KMS-11 (cell line): ENCODE measurements around the gene UBE2G2.

Source experiments
- H2AFZ ChIP-seq: fragments of 200-600 bp; sonication (generic); 2 replicates; pipeline ENCODE4 v1.6.1; 2016; ENCODE audit warnings: antibody characterized with exemption, mixed run types, low read depth
- H3K27ac ChIP-seq: fragments of 200-600 bp; sonication (generic); 2 replicates; pipeline ENCODE4 v1.6.1; 2016; ENCODE audit warnings: mild to moderate bottlenecking, mixed run types
- H3K27me3 ChIP-seq: fragments of 200-600 bp; sonication (generic); 2 replicates; pipeline ENCODE4 v1.6.1; 2017; ENCODE audit warnings: mild to moderate bottlenecking, low read depth, mixed run types, moderate library complexity; ENCODE audit not compliant: insufficient read depth
- H3K36me3 ChIP-seq: fragments of 200-600 bp; sonication (generic); 2 replicates; pipeline ENCODE4 v1.6.1; 2017; ENCODE audit warnings: mild to moderate bottlenecking, mixed run types; ENCODE audit not compliant: insufficient read depth
- H3K4me1 ChIP-seq: fragments of 200-600 bp; sonication (generic); 2 replicates; pipeline ENCODE4 v1.6.1; 2016; ENCODE audit warnings: mild to moderate bottlenecking, low read depth, mixed run types; ENCODE audit not compliant: poor library complexity, severe bottlenecking
- H3K4me2 ChIP-seq: fragments of 200-600 bp; sonication (generic); 2 replicates; pipeline ENCODE4 v1.7.0; 2016; ENCODE audit warnings: mild to moderate bottlenecking, mixed run types
- H3K4me3 ChIP-seq: fragments of 200-600 bp; sonication (generic); IDR thresholded peaks from 2 replicates; pipeline ENCODE4 v1.6.1; 2017; ENCODE audit warnings: low read depth, low read length, mixed read lengths; ENCODE audit not compliant: insufficient read depth
- H3K79me2 ChIP-seq: fragments of 200-600 bp; sonication (generic); 2 replicates; pipeline ENCODE4 v1.6.1; 2016; ENCODE audit warnings: low read depth, mixed run types; ENCODE audit not compliant: insufficient read depth
- H3K9ac ChIP-seq: fragments of 200-600 bp; sonication (generic); 2 replicates; pipeline ENCODE4 v1.6.1; 2016; ENCODE audit warnings: mild to moderate bottlenecking, mixed run types
- H4K20me1 ChIP-seq: fragments of 200-600 bp; sonication (generic); 2 replicates; pipeline ENCODE4 v1.6.1; 2016; ENCODE audit warnings: mild to moderate bottlenecking, mixed run types; ENCODE audit not compliant: insufficient read depth
- TF ChIP-seq, protein P1 (sequence below): fragments of 200-600 bp; sonication (generic); conservative IDR thresholded peaks from 2 replicates; pipeline ENCODE4 v1.6.1; 2017; ENCODE audit warnings: low read depth, mild to moderate bottlenecking, antibody characterized with exemption, low read length, moderate library complexity, mixed read lengths

Gene UBE2G2

DNA sequence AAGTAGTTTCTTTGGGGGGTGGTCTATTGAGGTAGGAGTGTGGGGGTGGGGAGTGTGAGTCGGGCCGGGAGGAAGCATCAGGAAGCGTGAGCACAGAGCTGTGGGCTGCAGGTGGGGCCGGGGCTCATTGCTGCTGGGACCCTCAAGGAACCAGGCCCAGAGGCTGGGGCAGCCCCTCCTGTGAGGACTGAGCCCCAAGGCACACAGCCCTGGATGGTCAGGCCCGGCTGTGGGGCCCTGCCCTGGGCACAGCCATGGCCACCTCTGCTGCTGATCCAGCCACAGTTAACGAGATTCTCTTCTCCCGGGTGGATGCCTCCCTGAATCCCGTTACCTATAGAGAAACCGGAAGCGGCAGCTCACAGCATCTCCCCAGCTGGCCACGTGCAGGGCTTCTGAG is 39.2 kb upstream of the UBE2G2 start:
- Histone ChIP-seq H3K4me1 (no peaks in the 10 kb centered on the region), H3K4me3 (no peak overlapping the region), H3K27ac (no peak overlapping the region), H3K36me3 (no peaks in the 10 kb centered on the region), H4K20me1 (no peaks in the 10 kb centered on the region), H3K4me2 (no peak overlapping the region), H2AFZ (no peak overlapping the region), H3K9ac (no peak overlapping the region), H3K27me3 (peaks cover 40% of the 10 kb centered on the region), H3K79me2 (no peaks in the 10 kb centered on the region)
- TF ChIP-seq, protein P1, sequence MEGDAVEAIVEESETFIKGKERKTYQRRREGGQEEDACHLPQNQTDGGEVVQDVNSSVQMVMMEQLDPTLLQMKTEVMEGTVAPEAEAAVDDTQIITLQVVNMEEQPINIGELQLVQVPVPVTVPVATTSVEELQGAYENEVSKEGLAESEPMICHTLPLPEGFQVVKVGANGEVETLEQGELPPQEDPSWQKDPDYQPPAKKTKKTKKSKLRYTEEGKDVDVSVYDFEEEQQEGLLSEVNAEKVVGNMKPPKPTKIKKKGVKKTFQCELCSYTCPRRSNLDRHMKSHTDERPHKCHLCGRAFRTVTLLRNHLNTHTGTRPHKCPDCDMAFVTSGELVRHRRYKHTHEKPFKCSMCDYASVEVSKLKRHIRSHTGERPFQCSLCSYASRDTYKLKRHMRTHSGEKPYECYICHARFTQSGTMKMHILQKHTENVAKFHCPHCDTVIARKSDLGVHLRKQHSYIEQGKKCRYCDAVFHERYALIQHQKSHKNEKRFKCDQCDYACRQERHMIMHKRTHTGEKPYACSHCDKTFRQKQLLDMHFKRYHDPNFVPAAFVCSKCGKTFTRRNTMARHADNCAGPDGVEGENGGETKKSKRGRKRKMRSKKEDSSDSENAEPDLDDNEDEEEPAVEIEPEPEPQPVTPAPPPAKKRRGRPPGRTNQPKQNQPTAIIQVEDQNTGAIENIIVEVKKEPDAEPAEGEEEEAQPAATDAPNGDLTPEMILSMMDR = no peak

GRCh38 chr21:44838951-44839350 is 37.3 kb upstream of the UBE2G2 start:
- H3K79me2 ChIP-seq = no peaks in the 10 kb centered on the region
- TF ChIP-seq, protein P1 = no peak
- H3K27ac ChIP-seq = no peak overlapping the region

DNA sequence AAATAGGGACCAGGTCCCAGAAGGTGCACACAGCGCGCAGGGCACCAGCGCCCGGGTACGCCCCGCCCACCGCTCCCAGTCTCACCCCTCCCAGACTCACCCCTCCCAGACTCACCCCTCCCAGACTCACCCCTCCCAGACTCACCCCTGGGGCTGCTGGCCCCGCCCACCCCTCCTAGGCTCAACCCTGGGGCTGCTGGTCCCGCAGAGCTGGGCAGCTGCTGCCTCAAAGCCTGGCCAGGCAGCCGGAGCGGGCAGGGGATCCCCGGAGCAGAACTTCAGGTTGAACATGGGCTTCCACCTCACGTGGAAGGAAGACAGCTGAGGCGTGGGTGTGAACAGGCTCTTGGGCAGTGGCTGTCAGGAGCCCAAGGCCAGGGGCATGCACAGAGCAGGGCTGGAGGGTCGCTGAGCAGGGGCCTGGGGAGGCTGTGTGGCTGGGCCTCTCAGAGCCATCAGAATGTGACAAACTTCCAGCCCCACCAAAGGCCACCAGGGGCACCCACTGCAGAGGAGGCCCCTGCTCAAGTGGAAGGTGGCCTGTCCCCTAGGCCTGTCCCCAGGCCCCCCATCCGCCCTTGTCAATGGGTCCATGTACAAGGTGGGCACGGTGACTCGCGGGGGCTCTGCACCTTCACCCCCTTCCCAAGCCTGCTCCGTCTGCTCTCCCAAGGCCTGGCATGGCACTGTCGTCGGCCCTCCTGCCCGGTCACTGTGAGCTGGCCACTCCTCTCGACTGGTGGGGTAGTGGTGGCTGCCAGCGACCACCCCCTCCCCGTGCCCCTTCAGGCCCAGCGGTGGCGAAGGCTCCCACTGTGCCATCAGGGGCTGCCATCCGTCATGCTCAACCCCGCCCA is 36.6 kb upstream of the UBE2G2 start:
- Histone ChIP-seq H3K4me2 (no peak overlapping the region), H3K4me3 (no peak overlapping the region), H3K79me2 (no peaks in the 10 kb centered on the region), H3K27me3 (peaks cover 53% of the 10 kb centered on the region), H3K36me3 (no peaks in the 10 kb centered on the region), H3K9ac (no peak overlapping the region), H2AFZ (no peak overlapping the region), H3K4me1 (no peaks in the 10 kb centered on the region), H4K20me1 (no peaks in the 10 kb centered on the region), H3K27ac (no peak overlapping the region)
- TF ChIP-seq, protein P1 = no peak

More at GRCh38 chr21:44838951-44839350, 37.3 kb upstream of the UBE2G2 start:
- Histone ChIP-seq H3K36me3 (no peaks in the 10 kb centered on the region), H3K4me2 (no peak overlapping the region), H3K27me3 (peaks cover 52% of the 10 kb centered on the region), H3K9ac (no peak overlapping the region), H4K20me1 (no peaks in the 10 kb centered on the region), H3K4me1 (no peaks in the 10 kb centered on the region), H3K4me3 (no peak overlapping the region), H2AFZ (no peak overlapping the region)

DNA sequence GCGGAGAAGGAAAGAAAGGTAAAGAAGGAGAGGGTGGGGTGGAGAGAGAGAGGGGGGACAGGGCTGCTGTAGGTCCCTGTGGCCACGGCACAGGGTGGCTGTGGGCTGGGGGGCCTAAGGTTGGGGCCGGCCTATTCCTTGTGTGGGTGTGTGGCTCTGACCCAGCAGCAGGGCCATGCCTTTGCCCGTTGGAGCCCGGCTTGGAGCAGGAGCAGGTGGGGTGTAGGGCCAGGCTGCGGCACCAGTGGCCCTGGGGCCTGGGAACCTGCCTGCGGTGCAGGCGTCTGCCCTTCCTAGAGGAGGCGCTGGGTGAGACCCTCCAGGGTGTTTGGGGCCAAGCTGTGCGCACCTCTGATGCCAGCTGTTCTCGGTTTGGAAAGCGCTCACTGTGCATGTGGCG is 35.9 kb upstream of the UBE2G2 start:
- Histone ChIP-seq H3K79me2 (no peaks in the 10 kb centered on the region), H3K27ac (no peak overlapping the region), H4K20me1 (no peaks in the 10 kb centered on the region), H3K36me3 (no peaks in the 10 kb centered on the region), H2AFZ (no peak overlapping the region), H3K4me1 (no peaks in the 10 kb centered on the region), H3K27me3 (peaks cover 53% of the 10 kb centered on the region), H3K4me2 (no peak overlapping the region), H3K4me3 (no peak overlapping the region), H3K9ac (no peak overlapping the region)
- TF ChIP-seq, protein P1 = no peak
